HEK293T (cell line): ENCODE data around the gene EXPH5.

Experiments
- ARNT ChIP-seq: fragments of 450-650 bp; IDR thresholded peaks from 2 replicates; pipeline ENCODE4 v1.6.1; 2017; ENCODE audit warnings: mild to moderate bottlenecking
- CTBP1 ChIP-seq: fragments of 450-650 bp; IDR thresholded peaks from 2 replicates; pipeline ENCODE4 v1.6.1; 2016; ENCODE audit warnings: borderline replicate concordance
- FOXM1 ChIP-seq: fragments of 450-650 bp; IDR thresholded peaks from 2 replicates; pipeline ENCODE4 v1.6.1; 2017; ENCODE audit warnings: mild to moderate bottlenecking, borderline replicate concordance
- LEF1 ChIP-seq: fragments of 450-650 bp; IDR thresholded peaks from 2 replicates; pipeline ENCODE4 v1.6.1; 2017; ENCODE audit warnings: mild to moderate bottlenecking, borderline replicate concordance
- NFRKB ChIP-seq: fragments of 450-650 bp; IDR thresholded peaks from 2 replicates; pipeline ENCODE4 v1.6.1; 2016; ENCODE audit warnings: mild to moderate bottlenecking, moderate library complexity

DNA sequence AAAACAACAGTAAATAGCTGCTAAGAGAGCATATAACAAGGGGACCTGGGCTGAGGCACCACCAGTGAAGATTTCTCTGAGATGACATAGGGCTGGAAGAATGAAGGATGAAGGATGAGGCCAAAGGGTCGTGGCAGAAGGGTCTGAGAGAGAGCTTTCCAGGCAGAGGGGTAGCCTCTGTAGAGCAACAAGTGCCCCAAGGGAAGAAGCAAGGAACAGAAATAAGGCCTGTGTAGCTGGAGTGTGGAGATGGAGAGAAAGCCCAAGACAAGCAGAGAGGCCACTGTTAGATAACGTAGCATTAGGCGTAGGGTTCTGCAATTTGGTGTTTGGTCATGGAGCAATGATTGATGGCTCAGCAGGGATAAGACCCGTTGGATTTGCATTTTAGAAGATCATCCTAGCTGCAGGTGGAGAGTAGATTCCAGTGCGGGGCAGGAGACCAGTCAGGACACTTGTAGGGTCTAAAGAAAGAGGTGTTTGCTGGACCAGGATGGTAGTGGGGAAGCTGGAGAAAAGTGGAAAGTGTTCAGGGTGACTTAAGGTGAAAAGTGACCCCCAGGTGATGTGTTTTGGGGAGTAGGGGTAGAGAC, 47.6 kb downstream of the EXPH5 start:
- no peak for TF ChIP-seq CTBP1
- TF ChIP-seq LEF1, result no peak
- no peak for TF ChIP-seq ARNT
- TF ChIP-seq FOXM1, result no peak
- no peak for TF ChIP-seq NFRKB
